A673 (cell line): ENCODE results near the gene PHF1. TPM values are rescaled to one million over a fixed set of nuclear protein-coding genes. Genes with fewer than 3 reads are reported as not detected.

Experiments
- BruUV-seq: library from RNA; stranded (reverse); fragments of 400-500 nt; replicated peaks from 2 replicates; lab custom pipeline; 2021; lab: Mats Ljungman, UMichigan
- CTCF ChIA-PET: fragments of 300-600 bp; sonication (Branson Sonifier 250); formaldehyde crosslinking; loops from one replicate; lab custom pipeline; 2022; ENCODE audit warnings: antibody characterized with exemption; lab: Charles Lee
- POLR2A ChIA-PET: fragments of 300-600 bp; sonication (Branson Sonifier 250); formaldehyde crosslinking; loops from one replicate; lab custom pipeline; 2022; ENCODE audit warnings: antibody characterized with exemption; ENCODE audit not compliant: low non-redundant PET; lab: Charles Lee
- DNase-seq: peaks from one replicate; pipeline ENCODE4 v3.0.0-alpha.2; 2015; ENCODE audit warnings: low spot score
- H3K27ac ChIP-seq: fragments of 200-600 bp; sonication (generic); 2 replicates; pipeline ENCODE4 v1.5.1; 2016; ENCODE audit warnings: mixed run types, low read depth, mild to moderate bottlenecking, mixed read lengths, antibody characterized with exemption, low read length; ENCODE audit not compliant: poor library complexity, severe bottlenecking
- H3K27me3 ChIP-seq: fragments of 200-600 bp; sonication (generic); replicated peaks from 2 replicates; pipeline ENCODE4 v1.6.1; 2017; ENCODE audit warnings: mixed run types, low read depth, mild to moderate bottlenecking, mixed read lengths, antibody characterized with exemption, low read length; ENCODE audit not compliant: insufficient read depth, poor library complexity
- H3K36me3 ChIP-seq: fragments of 200-600 bp; sonication (generic); 2 replicates; pipeline ENCODE4 v1.6.1; 2016; ENCODE audit warnings: mixed run types, mild to moderate bottlenecking, mixed read lengths, antibody characterized with exemption, low read length; ENCODE audit not compliant: insufficient read depth, poor library complexity, severe bottlenecking
- H3K4me1 ChIP-seq: fragments of 200-600 bp; sonication (generic); 2 replicates; pipeline ENCODE4 v1.6.1; 2017; ENCODE audit warnings: mixed run types, mild to moderate bottlenecking, mixed read lengths, antibody characterized with exemption, low read length; ENCODE audit not compliant: insufficient read depth, poor library complexity, severe bottlenecking
- H3K4me3 ChIP-seq: fragments of 200-600 bp; sonication (generic); 2 replicates; pipeline ENCODE4 v1.5.1; 2016; ENCODE audit warnings: low read depth, mixed run types, mild to moderate bottlenecking, mixed read lengths, low read length; ENCODE audit not compliant: poor library complexity, severe bottlenecking
- H3K9me3 ChIP-seq: fragments of 200-600 bp; sonication (generic); 2 replicates; pipeline ENCODE4 v1.6.1; 2016; ENCODE audit warnings: mixed run types, low read depth, mild to moderate bottlenecking, mixed read lengths, antibody characterized with exemption, low read length; ENCODE audit not compliant: poor library complexity, severe bottlenecking
- EZH2 ChIP-seq: fragments of 200-600 bp; sonication (generic); IDR thresholded peaks from 2 replicates; pipeline ENCODE4 v1.6.1; 2017; ENCODE audit warnings: borderline replicate concordance, low read depth, mild to moderate bottlenecking, mixed read lengths, antibody characterized with exemption, low read length; ENCODE audit not compliant: poor library complexity, severe bottlenecking
- intact Hi-C: fragments of 100-400 bp; cut with micrococcal nuclease; formaldehyde crosslinking; loops from one replicate; pipeline ENCODE4 v1.10.0; 2022; ENCODE audit not compliant: unreplicated experiment
- total RNA-seq: library from RNA; stranded (reverse); gene quantifications from 2 replicates; pipeline ENCODE4 v1.2.3, GENCODE V29; 2021
- TF ChIP-seq, protein P1 (sequence below): fragments of 300-800, 200-600 bp; sonication (generic); conservative IDR thresholded peaks from 2 replicates; pipeline ENCODE4 v1.5.1; 2017; ENCODE audit warnings: low read depth, mild to moderate bottlenecking, antibody characterized with exemption, low read length, moderate library complexity, mixed read lengths

Gene PHF1
- total RNA-seq, 1 experiment from 2014 or later, result 53.5 TPM

DNA sequence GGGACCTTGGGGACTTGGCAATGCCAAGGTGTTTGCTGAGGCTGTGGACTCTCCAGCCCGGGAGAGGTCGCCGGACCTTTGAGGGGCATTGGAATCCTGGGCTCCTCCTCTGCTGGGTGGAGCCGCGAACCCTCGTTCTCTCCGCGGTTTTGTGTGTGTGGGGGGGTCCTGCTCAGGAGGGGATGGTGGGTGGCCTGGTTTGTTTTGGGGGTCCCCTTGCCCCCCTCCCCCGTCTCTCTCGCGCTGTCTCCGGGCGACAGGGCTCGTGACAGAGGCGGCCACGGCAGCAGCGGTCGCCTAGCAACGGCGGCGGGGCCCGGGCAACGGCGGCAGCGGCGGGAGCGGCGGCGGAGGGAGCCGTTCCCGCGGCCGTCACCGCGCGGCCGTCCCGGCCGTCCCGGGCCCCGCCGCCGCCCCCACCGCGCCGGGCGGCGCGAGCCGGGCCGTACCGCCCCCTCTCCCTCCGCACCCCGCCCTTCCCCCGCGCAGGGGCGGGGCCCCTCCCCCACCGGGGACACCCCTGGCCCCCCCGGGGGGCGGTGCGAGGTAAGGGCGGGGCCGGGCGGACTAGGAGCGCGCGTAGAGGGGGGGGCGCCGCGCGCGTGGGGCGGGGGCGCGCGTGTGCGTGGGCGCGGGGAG, 16.9 kb downstream of the PHF1 start:
- H3K4me3 ChIP-seq, result peak overlapping the region; percentile 52
- H3K4me1 ChIP-seq, result peaks cover 63% of the 10 kb centered on the region
- H3K27me3 ChIP-seq, result no peaks in the 10 kb centered on the region
- TF ChIP-seq, protein P1, sequence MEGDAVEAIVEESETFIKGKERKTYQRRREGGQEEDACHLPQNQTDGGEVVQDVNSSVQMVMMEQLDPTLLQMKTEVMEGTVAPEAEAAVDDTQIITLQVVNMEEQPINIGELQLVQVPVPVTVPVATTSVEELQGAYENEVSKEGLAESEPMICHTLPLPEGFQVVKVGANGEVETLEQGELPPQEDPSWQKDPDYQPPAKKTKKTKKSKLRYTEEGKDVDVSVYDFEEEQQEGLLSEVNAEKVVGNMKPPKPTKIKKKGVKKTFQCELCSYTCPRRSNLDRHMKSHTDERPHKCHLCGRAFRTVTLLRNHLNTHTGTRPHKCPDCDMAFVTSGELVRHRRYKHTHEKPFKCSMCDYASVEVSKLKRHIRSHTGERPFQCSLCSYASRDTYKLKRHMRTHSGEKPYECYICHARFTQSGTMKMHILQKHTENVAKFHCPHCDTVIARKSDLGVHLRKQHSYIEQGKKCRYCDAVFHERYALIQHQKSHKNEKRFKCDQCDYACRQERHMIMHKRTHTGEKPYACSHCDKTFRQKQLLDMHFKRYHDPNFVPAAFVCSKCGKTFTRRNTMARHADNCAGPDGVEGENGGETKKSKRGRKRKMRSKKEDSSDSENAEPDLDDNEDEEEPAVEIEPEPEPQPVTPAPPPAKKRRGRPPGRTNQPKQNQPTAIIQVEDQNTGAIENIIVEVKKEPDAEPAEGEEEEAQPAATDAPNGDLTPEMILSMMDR, result no peak
- no peak for TF ChIP-seq EZH2
- ChIA-PET POLR2A (no interaction called here), CTCF (no interaction called here)
- H3K27ac ChIP-seq, result peak overlapping the region; percentile 65
- intact Hi-C loops, result loop anchor here (2.0 to 10.0 kb wide), 4 partner anchors 37 to 453 kb away; partner anchors contain the start of genes KIFC1 and RGL2
- H3K36me3 ChIP-seq, result peaks cover 4% of the 10 kb centered on the region
- peak; percentile 35 for DNase-seq
- no peaks in the 10 kb centered on the region for H3K9me3 ChIP-seq
- no TSS peak for BruUV-seq

- BruUV-seq, result no TSS peak
- Histone ChIP-seq H3K27me3 (no peaks in the 10 kb centered on the region), H3K4me3 (peak overlapping the region; percentile 52), H3K27ac (peak overlapping the region; percentile 65), H3K4me1 (peaks cover 70% of the 10 kb centered on the region), H3K9me3 (no peaks in the 10 kb centered on the region), H3K36me3 (peaks cover 4% of the 10 kb centered on the region)
- POLR2A ChIA-PET, result no interaction called here
- intact Hi-C loops, result loop anchor here (5.0 to 10.0 kb wide), 3 partner anchors 131 to 454 kb away; partner anchors contain the start of gene RGL2
- TF ChIP-seq, protein P1, result peak; percentile 44
- TF ChIP-seq EZH2, result no peak
- CTCF ChIA-PET, result no interaction called here
- DNase-seq, result peak; percentile 59
Measured at GRCh38 chr6:33428224-33428965, 17.6 kb downstream of the PHF1 start.

- BruUV-seq, result no TSS peak
- peaks cover 71% of the 10 kb centered on the region for H3K4me1 ChIP-seq
- H3K36me3 ChIP-seq, result no peaks in the 10 kb centered on the region
- no peaks in the 10 kb centered on the region for H3K27me3 ChIP-seq
- DNase-seq, result no peak
- POLR2A ChIA-PET, result no interaction called here
- CTCF ChIA-PET, result no interaction called here
- H3K9me3 ChIP-seq, result no peaks in the 10 kb centered on the region
- peak overlapping the region; percentile 52 for H3K4me3 ChIP-seq
- intact Hi-C loops, result loop anchor here (5.0 to 10.0 kb wide), 3 partner anchors 132 to 454 kb away; partner anchors contain the start of gene RGL2
- peak overlapping the region; percentile 65 for H3K27ac ChIP-seq
- TF ChIP-seq EZH2, result no peak
- TF ChIP-seq, protein P1, result no peak
Measured at GRCh38 chr6:33428966-33429749, 18.3 kb downstream of the PHF1 start.
